OCI-LY7 (cell line): ENCODE measurements around the gene TMEM266. TPM values are rescaled to one million over a fixed set of nuclear protein-coding genes. Genes with fewer than 3 reads are reported as not detected.

Experiments
- BruUV-seq: library from RNA; stranded (reverse); fragments of 400-500 nt; replicated peaks from 2 replicates; lab custom pipeline; 2021; lab: Mats Ljungman, UMichigan
- CTCF ChIA-PET: fragments of 300-600 bp; sonication (Branson Sonifier 250); formaldehyde crosslinking; loops from one replicate; lab custom pipeline; 2022; ENCODE audit warnings: antibody characterized with exemption; ENCODE audit not compliant: unreplicated experiment; lab: Charles Lee
- POLR2A ChIA-PET: fragments of 300-600 bp; sonication (Branson Sonifier 250); formaldehyde crosslinking; loops from one replicate; lab custom pipeline; 2022; ENCODE audit warnings: antibody characterized with exemption; lab: Charles Lee
- DNase-seq: peaks from one replicate; pipeline ENCODE4 v3.0.0-alpha.2; 2015; ENCODE audit warnings: low spot score
- H2AFZ ChIP-seq: fragments of 200-600 bp; sonication (generic), shearing (Covaris generic); 2 replicates; pipeline ENCODE4 v1.6.1; 2014; ENCODE audit warnings: mild to moderate bottlenecking, antibody characterized with exemption, low read length, moderate library complexity
- H3K27ac ChIP-seq: fragments of 200-600 bp; sonication (generic); 2 replicates; pipeline ENCODE4 v1.5.1; 2014; ENCODE audit warnings: mixed run types, low read depth, mild to moderate bottlenecking, moderate library complexity, low read length, inconsistent platforms; ENCODE audit not compliant: poor library complexity, severe bottlenecking
- H3K36me3 ChIP-seq: fragments of 200-600 bp; sonication (generic); 2 replicates; pipeline ENCODE4 v1.6.1; 2014; ENCODE audit warnings: mild to moderate bottlenecking, antibody characterized with exemption, low read length, moderate library complexity, mixed read lengths; ENCODE audit not compliant: insufficient read depth
- H3K4me1 ChIP-seq: fragments of 200-600 bp; sonication (generic); 2 replicates; pipeline ENCODE4 v1.5.1; 2014; ENCODE audit warnings: mild to moderate bottlenecking, low read length; ENCODE audit not compliant: insufficient read depth, poor library complexity, severe bottlenecking
- H3K4me2 ChIP-seq: fragments of 200-600 bp; sonication (generic); 2 replicates; pipeline ENCODE4 v1.6.1; 2014; ENCODE audit warnings: mild to moderate bottlenecking, low read length
- H3K4me3 ChIP-seq: fragments of 200-600 bp; sonication (generic); 2 replicates; pipeline ENCODE4 v1.5.1; 2014; ENCODE audit warnings: mild to moderate bottlenecking, low read depth, low read length; ENCODE audit not compliant: poor library complexity, severe bottlenecking
- H3K79me2 ChIP-seq: fragments of 200-600 bp; sonication (generic); 2 replicates; pipeline ENCODE4 v1.6.1; 2016; ENCODE audit warnings: low read depth, mild to moderate bottlenecking, low read length, moderate library complexity, mixed read lengths; ENCODE audit not compliant: insufficient read depth
- H3K9me2 ChIP-seq: fragments of 200-600 bp; sonication (generic); 2 replicates; pipeline ENCODE4 v1.6.1; 2016; ENCODE audit warnings: mild to moderate bottlenecking, low read length, mixed read lengths; ENCODE audit not compliant: insufficient read depth
- H3K9me3 ChIP-seq: fragments of 200-600 bp; sonication (generic); 2 replicates; pipeline ENCODE4 v1.6.1; 2014; ENCODE audit warnings: mild to moderate bottlenecking, mixed run types, low read length, mixed read lengths
- H4K20me1 ChIP-seq: fragments of 200-600 bp; sonication (generic); 2 replicates; pipeline ENCODE4 v1.6.1; 2014; ENCODE audit warnings: mild to moderate bottlenecking, antibody characterized with exemption, low read length, moderate library complexity, mixed read lengths; ENCODE audit not compliant: insufficient read depth
- CTCF ChIP-seq: fragments of 200-600 bp; sonication (generic); conservative IDR thresholded peaks from 2 replicates; pipeline ENCODE4 v1.5.1; 2014; ENCODE audit warnings: mild to moderate bottlenecking, antibody characterized with exemption, low read length, moderate library complexity, mixed read lengths
- EZH2phosphoT487 ChIP-seq: fragments of 200-600 bp; sonication (generic); IDR thresholded peaks from 2 replicates; pipeline ENCODE4 v1.6.1; 2018; ENCODE audit warnings: low read depth, borderline replicate concordance, mild to moderate bottlenecking, mixed run types, antibody characterized with exemption, low read length, moderate library complexity, mixed read lengths
- intact Hi-C: fragments of 100-400 bp; cut with micrococcal nuclease; formaldehyde crosslinking; loops from one replicate; pipeline ENCODE4 v1.10.0; 2022; ENCODE audit not compliant: unreplicated experiment
- total RNA-seq, 2 experiments: library from RNA; depleted of rRNA in 1 of 2; stranded (reverse); fragments of >200 nt in 1 of 2; shearing (Covaris generic) in 1 of 2; gene quantifications; 2 replicates each; pipeline ENCODE4 v1.2.3, GENCODE V29; 2014 to 2022

The TMEM266 gene
- total RNA-seq, 2 experiments from 2014 or later, result not detected

DNA sequence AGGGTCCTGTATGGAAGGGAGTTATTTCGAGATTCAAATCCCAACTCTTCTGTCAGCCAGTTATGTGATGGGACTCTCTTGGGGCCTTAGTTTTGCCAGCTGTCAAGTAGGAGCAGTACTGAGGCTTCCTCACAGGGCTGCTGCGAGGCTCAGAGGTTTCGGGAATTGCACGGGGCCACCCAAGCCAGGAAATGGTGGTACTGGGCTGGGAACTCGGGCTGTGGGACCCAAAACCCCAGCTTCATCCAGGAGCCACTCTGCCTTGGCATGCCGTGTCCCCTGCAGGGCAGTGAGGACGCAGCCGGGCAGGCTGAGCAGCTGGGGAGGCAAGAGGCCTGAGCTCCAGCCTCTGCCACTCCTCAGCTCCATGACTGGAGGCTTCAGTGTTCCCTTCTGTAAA is 132.9 kb downstream of the TMEM266 start:
- H3K9me2 ChIP-seq, result no peaks in the 10 kb centered on the region
- H3K4me2 ChIP-seq, result no peak overlapping the region
- intact Hi-C loops, result no loop called here
- no peak for TF ChIP-seq EZH2phosphoT487
- no peak for TF ChIP-seq CTCF
- no peaks in the 10 kb centered on the region for H3K79me2 ChIP-seq
- H4K20me1 ChIP-seq, result no peaks in the 10 kb centered on the region; the same call in 1 of the 2 replicates
- peaks cover 19% of the 10 kb centered on the region for H3K4me1 ChIP-seq
- H3K9me3 ChIP-seq, result no peaks in the 10 kb centered on the region
- ChIA-PET POLR2A (no interaction called here), CTCF (no interaction called here)
- H2AFZ ChIP-seq, result no peak overlapping the region
- H3K36me3 ChIP-seq, result no peaks in the 10 kb centered on the region
- no peak overlapping the region for H3K4me3 ChIP-seq
- H3K27ac ChIP-seq, result no peak overlapping the region
- BruUV-seq, result no TSS peak
- DNase-seq, result no peak

- no peak for DNase-seq
- POLR2A ChIA-PET, result no interaction called here
- intact Hi-C loops, result no loop called here
- BruUV-seq, result no TSS peak
- no peak overlapping the region for H2AFZ ChIP-seq
- no peak overlapping the region for H3K27ac ChIP-seq
- no peak overlapping the region for H3K4me2 ChIP-seq
- no peaks in the 10 kb centered on the region for H3K9me2 ChIP-seq
- CTCF ChIA-PET, result no interaction called here
- H3K4me3 ChIP-seq, result no peak overlapping the region
- H4K20me1 ChIP-seq, result no peaks in the 10 kb centered on the region; the same call in 1 of the 2 replicates
- no peaks in the 10 kb centered on the region for H3K36me3 ChIP-seq
- H3K4me1 ChIP-seq, result peaks cover 19% of the 10 kb centered on the region
- no peaks in the 10 kb centered on the region for H3K79me2 ChIP-seq
- TF ChIP-seq EZH2phosphoT487, result no peak
- TF ChIP-seq CTCF, result no peak
- H3K9me3 ChIP-seq, result no peaks in the 10 kb centered on the region
Observed at GRCh38 chr15:76193934-76194333, 134.1 kb downstream of the TMEM266 start.

- no peak overlapping the region for H3K27ac ChIP-seq
- no peaks in the 10 kb centered on the region for H3K79me2 ChIP-seq
- no peaks in the 10 kb centered on the region for H3K9me3 ChIP-seq
- no peak overlapping the region for H3K4me2 ChIP-seq
- no TSS peak for BruUV-seq
- ChIA-PET CTCF (no interaction called here), POLR2A (no interaction called here)
- DNase-seq, result no peak
- TF ChIP-seq CTCF, result no peak
- no peak for TF ChIP-seq EZH2phosphoT487
- H3K4me3 ChIP-seq, result no peak overlapping the region
- intact Hi-C loops, result no loop called here
- no peak overlapping the region for H2AFZ ChIP-seq
- peaks cover 19% of the 10 kb centered on the region for H3K4me1 ChIP-seq
- H3K36me3 ChIP-seq, result no peaks in the 10 kb centered on the region
- no peaks in the 10 kb centered on the region for H4K20me1 ChIP-seq
- no peaks in the 10 kb centered on the region for H3K9me2 ChIP-seq
Observed at GRCh38 chr15:76195506-76196268, 135.9 kb downstream of the TMEM266 start.
